ENCODE measurements around the gene ATG10. TPM values are rescaled to one million over a fixed set of nuclear protein-coding genes. Genes with fewer than 3 reads are reported as not detected.

Gene ATG10
- total and polyA plus RNA-seq, 2 of the 13 experiments (the other 11 are each of a cell fraction or from before 2014, with no cell fraction given) = 2.0 to 5.7 TPM

- BruUV-seq (replicated peaks) = no TSS peak
- Histone ChIP-seq H2AFZ (ENCODE audit: low read length) (no peak overlapping the region), H3K4me1 (ENCODE audit: insufficient read depth, low read length) (0 out of 2 replicates have a peak, but pooled peaks cover 4% of the 10 kb centered on the region), H4K20me1 (ENCODE audit: insufficient read depth, low read length) (no peaks in the 10 kb centered on the region), H3K4me3 (replicated peaks in 1 of 3; ENCODE audit: insufficient read depth in 1 of 3, low read depth in 2 of 3, low read length in 3 of 3) (no peak overlapping the region), H3K36me3 (replicated peaks in 1 of 2; ENCODE audit: control insufficient read depth in 1 of 2, insufficient read depth in 2 of 2, low read length in 2 of 2) (no peaks in the 10 kb centered on the region), H3K27me3 (ENCODE audit: control insufficient read depth in 1 of 2, insufficient read depth in 2 of 2, low read length in 2 of 2) (no peaks in the 10 kb centered on the region), H3K79me2 (ENCODE audit: insufficient read depth, low read length) (no peaks in the 10 kb centered on the region), H3K9ac (ENCODE audit: insufficient read depth, low read depth, low read length) (no peak overlapping the region), H3K4me2 (ENCODE audit: low read depth, low read length) (no peak overlapping the region), H3K27ac (ENCODE audit: extremely low read length, insufficient read depth, low read length) (no peak overlapping the region), H3K9me3 (ENCODE audit: low read length) (no peaks in the 10 kb centered on the region)
- CTCF ChIA-PET (ENCODE audit: low intra/inter-chr PET ratio, low total read pairs) = no interaction called here
- TF ChIP-seq, protein P1, sequence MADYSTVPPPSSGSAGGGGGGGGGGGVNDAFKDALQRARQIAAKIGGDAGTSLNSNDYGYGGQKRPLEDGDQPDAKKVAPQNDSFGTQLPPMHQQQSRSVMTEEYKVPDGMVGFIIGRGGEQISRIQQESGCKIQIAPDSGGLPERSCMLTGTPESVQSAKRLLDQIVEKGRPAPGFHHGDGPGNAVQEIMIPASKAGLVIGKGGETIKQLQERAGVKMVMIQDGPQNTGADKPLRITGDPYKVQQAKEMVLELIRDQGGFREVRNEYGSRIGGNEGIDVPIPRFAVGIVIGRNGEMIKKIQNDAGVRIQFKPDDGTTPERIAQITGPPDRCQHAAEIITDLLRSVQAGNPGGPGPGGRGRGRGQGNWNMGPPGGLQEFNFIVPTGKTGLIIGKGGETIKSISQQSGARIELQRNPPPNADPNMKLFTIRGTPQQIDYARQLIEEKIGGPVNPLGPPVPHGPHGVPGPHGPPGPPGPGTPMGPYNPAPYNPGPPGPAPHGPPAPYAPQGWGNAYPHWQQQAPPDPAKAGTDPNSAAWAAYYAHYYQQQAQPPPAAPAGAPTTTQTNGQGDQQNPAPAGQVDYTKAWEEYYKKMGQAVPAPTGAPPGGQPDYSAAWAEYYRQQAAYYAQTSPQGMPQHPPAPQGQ (CRISPR knock-in tag; IDR thresholded peaks at IDR 0.05; ENCODE audit: borderline replicate concordance) = no peak
- no peak for TF ChIP-seq ZNF205 (CRISPR knock-in tag; IDR thresholded peaks at IDR 0.05)
- TF ChIP-seq ZNF709 (CRISPR knock-in tag; IDR thresholded peaks at IDR 0.05) = no peak
- TF ChIP-seq ZNF775 (CRISPR knock-in tag; IDR thresholded peaks at IDR 0.05; ENCODE audit: borderline replicate concordance) = no peak
- TF ChIP-seq BRCA1 (CRISPR knock-in tag; IDR thresholded peaks at IDR 0.05) = no peak
- no peak for TF ChIP-seq KLF16 (CRISPR knock-in tag; IDR thresholded peaks at IDR 0.05)
- TF ChIP-seq SNAPC2 (CRISPR knock-in tag; IDR thresholded peaks at IDR 0.05) = no peak
- no peak for TF ChIP-seq GATAD2A (CRISPR knock-in tag; IDR thresholded peaks at IDR 0.05)
- no peak for TF ChIP-seq ZNF207 (IDR thresholded peaks at IDR 0.05; ENCODE audit: borderline replicate concordance)
- no peak for TF ChIP-seq SATB2 (CRISPR knock-in tag; IDR thresholded peaks at IDR 0.05)
- TF ChIP-seq NR2F1 (CRISPR knock-in tag; IDR thresholded peaks at IDR 0.05) = no peak
- TF ChIP-seq, protein P2, sequence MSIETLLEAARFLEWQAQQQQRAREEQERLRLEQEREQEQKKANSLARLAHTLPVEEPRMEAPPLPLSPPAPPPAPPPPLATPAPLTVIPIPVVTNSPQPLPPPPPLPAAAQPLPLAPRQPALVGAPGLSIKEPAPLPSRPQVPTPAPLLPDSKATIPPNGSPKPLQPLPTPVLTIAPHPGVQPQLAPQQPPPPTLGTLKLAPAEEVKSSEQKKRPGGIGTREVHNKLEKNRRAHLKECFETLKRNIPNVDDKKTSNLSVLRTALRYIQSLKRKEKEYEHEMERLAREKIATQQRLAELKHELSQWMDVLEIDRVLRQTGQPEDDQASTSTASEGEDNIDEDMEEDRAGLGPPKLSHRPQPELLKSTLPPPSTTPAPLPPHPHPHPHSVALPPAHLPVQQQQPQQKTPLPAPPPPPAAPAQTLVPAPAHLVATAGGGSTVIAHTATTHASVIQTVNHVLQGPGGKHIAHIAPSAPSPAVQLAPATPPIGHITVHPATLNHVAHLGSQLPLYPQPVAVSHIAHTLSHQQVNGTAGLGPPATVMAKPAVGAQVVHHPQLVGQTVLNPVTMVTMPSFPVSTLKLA (IDR thresholded peaks at IDR 0.05) = no peak
- FAIRE-seq (no peak), DNase-seq (ENCODE audit: low spot score) (no peak), ATAC-seq (no peak)
- intact Hi-C loops (cut with micrococcal nuclease; ENCODE audit: unreplicated experiment) = no loop called here
- 87% methylated on average over 1 of the region's 1 CpG for WGBS (ENCODE audit: low lambda C conversion rate)
- POLR2A ChIA-PET = no interaction called here
- in situ Hi-C loops (cut with HindIII; ENCODE audit: extremely low pct_ligation_motif_present, low pct_unique_long_range_greater_than_20kb) = no loop called here
These were observed 101.4 kb downstream of the ATG10 start for GRCh38 chr5:82073179-82073578.
